ENCODE data around the gene METAP1D. TPM values are rescaled to one million over a fixed set of nuclear protein-coding genes. Genes with fewer than 3 reads are reported as not detected.
A peak's percentile ranks its signal among the peaks of the same experiment; 100 is the strongest.

METAP1D gene
- 1 to 10 TPM; 2.8 to 4.6 TPM for total RNA-seq
- polyA plus RNA-seq (ENCODE audit: insufficient read length in 6 of 6) = 10 to 100 TPM; 17.5 to 24.4 (median 21.5) TPM
- long read RNA-seq, donor 1, partial matches to known transcripts = 11 of 17 reads
- long read RNA-seq, donor 1, other reads (novel, unspliced or antisense) = 0 of 17 reads
- long read RNA-seq, donor 2, partial matches to known transcripts = 0 of 3 reads
- long read RNA-seq, donor 2, other reads (novel, unspliced or antisense) = 0 of 3 reads
- long read RNA-seq, donor 3, transcript METAP1D-201 (10 exons, 3,419 nt) = major isoform, 5 of 9 reads
- long read RNA-seq, donor 3, partial matches to known transcripts = 0 of 9 reads
- long read RNA-seq, donor 3, other reads (novel, unspliced or antisense) = 0 of 9 reads
- long read RNA-seq, donor 4 = 0 reads
- long read RNA-seq, donor 5, partial matches to known transcripts = 0 of 2 reads
- long read RNA-seq, donor 5, other reads (novel, unspliced or antisense) = 0 of 2 reads
- long read RNA-seq, donor 6, partial matches to known transcripts = 6 of 12 reads
- long read RNA-seq, donor 6, other reads (novel, unspliced or antisense) = 0 of 12 reads
- long read RNA-seq, donor 7, partial matches to known transcripts = 0 of 4 reads
- long read RNA-seq, donor 7, other reads (novel, unspliced or antisense) = 0 of 4 reads
- long read RNA-seq, donor 8, partial matches to known transcripts = 0 of 3 reads
- long read RNA-seq, donor 8, other reads (novel, unspliced or antisense) = 0 of 3 reads
- long read RNA-seq, donor 9 = 0 reads
- long read RNA-seq, donor 10, partial matches to known transcripts = 2 of 8 reads
- long read RNA-seq, donor 10, other reads (novel, unspliced or antisense) = 1 of 8 reads
- long read RNA-seq, donor 11, partial matches to known transcripts = 0 of 2 reads
- long read RNA-seq, donor 11, other reads (novel, unspliced or antisense) = 0 of 2 reads
- long read RNA-seq, donor 12, partial matches to known transcripts = 0 of 5 reads
- long read RNA-seq, donor 12, other reads (novel, unspliced or antisense) = 0 of 5 reads

DNA sequence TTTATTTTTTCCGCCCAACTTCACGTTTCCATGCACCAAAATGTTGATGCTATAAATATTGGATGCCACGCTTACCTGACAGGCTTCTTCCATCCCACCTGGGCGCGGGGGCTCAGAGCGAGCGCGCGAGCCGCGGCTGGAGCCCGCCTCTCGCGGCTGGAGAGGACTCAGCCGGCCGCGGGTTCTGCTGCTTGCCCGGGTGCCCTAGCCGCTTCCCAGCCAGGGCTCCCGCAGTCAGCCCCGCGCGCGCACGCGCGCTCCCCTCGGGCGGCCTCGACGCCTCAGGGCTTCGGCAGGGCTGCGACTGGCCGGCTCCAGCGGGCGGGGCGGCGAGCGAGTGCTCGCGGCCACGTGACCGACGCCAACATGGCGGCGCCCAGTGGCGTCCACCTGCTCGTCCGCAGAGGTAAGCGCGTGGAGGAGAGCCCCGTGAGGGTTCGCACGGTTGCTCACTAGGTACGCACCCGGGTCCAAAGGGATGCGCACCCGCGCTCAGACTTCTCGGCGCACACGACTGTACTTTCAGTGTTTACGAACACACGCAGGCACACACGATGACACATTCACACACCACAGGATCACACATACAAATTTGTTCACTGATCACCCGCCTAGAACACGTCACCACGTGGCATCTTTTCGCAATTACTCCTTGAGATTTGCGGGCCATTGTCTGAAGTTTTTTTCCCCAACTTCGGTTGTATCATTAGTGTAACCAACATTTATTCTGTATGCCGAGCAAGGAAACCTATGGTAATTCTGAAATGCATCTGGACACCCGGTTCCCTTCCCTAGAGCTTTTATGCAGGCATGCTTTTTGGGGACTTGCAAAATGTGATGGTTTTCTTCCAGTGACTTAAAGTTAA lies at the start of gene METAP1D:
Gene METAP1D, plus strand, starts transcription at position 350 of the 866 bp plus-strand sequence. Its CDS starts 17 bp downstream, at position 367.
- intact Hi-C loops (cut with DNase I) = no loop called here

DNA sequence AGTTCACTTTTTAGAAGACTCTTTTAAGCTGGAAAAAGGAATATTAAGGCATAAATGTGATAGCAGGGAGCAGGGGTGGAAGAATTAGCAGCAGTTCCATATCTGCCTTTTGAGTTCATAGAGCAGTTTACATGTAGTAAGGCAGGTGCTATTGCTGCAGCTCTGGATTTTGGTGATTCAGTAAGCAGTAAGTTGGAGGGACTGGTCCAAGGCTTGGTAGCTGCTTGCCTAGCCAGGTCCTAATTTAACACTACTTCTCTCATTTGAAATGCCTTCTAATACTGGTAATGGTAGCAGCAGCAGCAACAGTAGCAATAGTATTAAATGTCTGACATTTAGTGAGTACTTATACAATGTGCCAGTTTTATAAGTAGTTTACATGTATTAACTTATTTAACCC lies 47.5 kb upstream of the METAP1D start:
- no peaks in the 10 kb centered on the region for H3K9me3 ChIP-seq
- DNase-seq (no peak), ATAC-seq (no peak)
- no peak overlapping the region for H3K27ac ChIP-seq
- no peaks in the 10 kb centered on the region for H3K27me3 ChIP-seq
- H3K36me3 ChIP-seq = peaks cover 0 to 8% of the 10 kb centered on the region in 2 donors
- peaks cover 0 to 30% of the 10 kb centered on the region in 2 donors for H3K4me1 ChIP-seq
- H3K4me3 ChIP-seq = no peak overlapping the region
- intact Hi-C loops (cut with DNase I) = no loop called here
- TF ChIP-seq, protein P1, sequence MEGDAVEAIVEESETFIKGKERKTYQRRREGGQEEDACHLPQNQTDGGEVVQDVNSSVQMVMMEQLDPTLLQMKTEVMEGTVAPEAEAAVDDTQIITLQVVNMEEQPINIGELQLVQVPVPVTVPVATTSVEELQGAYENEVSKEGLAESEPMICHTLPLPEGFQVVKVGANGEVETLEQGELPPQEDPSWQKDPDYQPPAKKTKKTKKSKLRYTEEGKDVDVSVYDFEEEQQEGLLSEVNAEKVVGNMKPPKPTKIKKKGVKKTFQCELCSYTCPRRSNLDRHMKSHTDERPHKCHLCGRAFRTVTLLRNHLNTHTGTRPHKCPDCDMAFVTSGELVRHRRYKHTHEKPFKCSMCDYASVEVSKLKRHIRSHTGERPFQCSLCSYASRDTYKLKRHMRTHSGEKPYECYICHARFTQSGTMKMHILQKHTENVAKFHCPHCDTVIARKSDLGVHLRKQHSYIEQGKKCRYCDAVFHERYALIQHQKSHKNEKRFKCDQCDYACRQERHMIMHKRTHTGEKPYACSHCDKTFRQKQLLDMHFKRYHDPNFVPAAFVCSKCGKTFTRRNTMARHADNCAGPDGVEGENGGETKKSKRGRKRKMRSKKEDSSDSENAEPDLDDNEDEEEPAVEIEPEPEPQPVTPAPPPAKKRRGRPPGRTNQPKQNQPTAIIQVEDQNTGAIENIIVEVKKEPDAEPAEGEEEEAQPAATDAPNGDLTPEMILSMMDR (IDR thresholded peaks at IDR 0.05) = no peak

More for the DNA sequence above, at the start of gene METAP1D:
- DNase-seq (peak; percentile 85 to 100 (median 94)), ATAC-seq (peak; percentile 100)
- Histone ChIP-seq H3K36me3 (no peaks in the 10 kb centered on the region), H3K4me3 (peak within 1 kb of the TSS; percentile 48 to 49), H3K27ac (peak within 1 kb of the TSS in 1 of 2 donors; percentile 6), H3K9me3 (no peaks in the 10 kb centered on the region), H3K27me3 (peaks cover 10 to 34% of the 10 kb centered on the region in 2 donors), H3K4me1 (peaks cover 0 to 13% of the 10 kb centered on the region in 2 donors)
- TF ChIP-seq, protein P1 (IDR thresholded peaks at IDR 0.05) = no peak

- no peak for ATAC-seq
- intact Hi-C loops (cut with DNase I) = no loop called here
- Histone ChIP-seq H3K4me1 (peaks cover 0 to 35% of the 10 kb centered on the region in 2 donors), H3K27ac (no peak overlapping the region), H3K9me3 (no peaks in the 10 kb centered on the region), H3K36me3 (peaks cover 0 to 5% of the 10 kb centered on the region in 2 donors), H3K4me3 (no peak overlapping the region), H3K27me3 (no peaks in the 10 kb centered on the region)
- no peak for DNase-seq
- TF ChIP-seq, protein P1 (IDR thresholded peaks at IDR 0.05) = no peak
Observed at GRCh38 chr2:171952748-171953147, 47.0 kb upstream of the METAP1D start.

DNA sequence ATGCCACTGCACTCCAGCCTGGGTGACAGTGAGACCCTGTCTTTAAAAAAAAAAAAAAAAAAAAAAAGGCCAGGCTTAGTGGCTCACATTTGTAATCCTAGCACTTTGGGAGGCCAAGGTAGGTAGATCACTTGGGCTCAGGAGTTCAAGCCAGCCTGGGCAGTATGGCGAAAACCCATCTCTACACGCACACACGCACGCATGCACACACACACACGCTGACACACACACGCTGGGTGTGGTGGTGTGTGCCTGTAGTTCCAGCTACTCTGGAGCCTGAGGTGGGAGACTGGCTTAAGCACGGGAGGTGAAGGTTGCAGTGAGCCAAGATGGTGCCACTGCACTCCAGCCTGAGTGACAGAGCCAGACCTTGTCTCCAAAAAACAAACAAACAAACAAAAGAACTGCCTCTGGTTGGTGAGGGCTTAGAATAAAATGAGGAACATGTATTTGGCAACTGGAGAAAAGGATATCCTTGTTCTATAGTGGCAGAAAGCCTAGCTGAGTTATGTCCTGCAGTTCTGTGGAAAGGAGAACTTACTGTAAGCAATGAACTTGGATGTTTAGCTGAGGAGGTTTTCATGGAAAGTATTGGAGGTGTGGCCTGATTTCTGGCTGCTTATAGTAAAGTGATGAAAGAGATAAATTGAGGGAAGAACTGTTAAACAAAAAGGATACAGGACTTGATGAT lies 43.5 kb upstream of the METAP1D start:
- TF ChIP-seq, protein P1 (IDR thresholded peaks at IDR 0.05) = no peak
- ATAC-seq = peak; percentile 76
- no peaks in the 10 kb centered on the region for H3K27me3 ChIP-seq
- no peak for DNase-seq
- peak overlapping the region in 1 of 2 donors; percentile 94 for H3K27ac ChIP-seq
- H3K4me3 ChIP-seq = no peak overlapping the region
- intact Hi-C loops (cut with DNase I) = no loop called here
- H3K9me3 ChIP-seq = no peaks in the 10 kb centered on the region
- H3K36me3 ChIP-seq = no peaks in the 10 kb centered on the region
- peaks cover 0 to 50% of the 10 kb centered on the region in 2 donors for H3K4me1 ChIP-seq

Data from left lung (tissue), 14 donors.